Ureter (tissue), 1 donor: ENCODE data around the gene MTG1. TPM values are rescaled to one million over a fixed set of nuclear protein-coding genes. Genes with fewer than 3 reads are reported as not detected.
"Not testable (repeated sequence)": the region's sequence is repeated elsewhere in the genome, so short reads cannot be mapped to it uniquely, and the experiment has no call there.

Source experiments
- DNase-seq: peaks from one replicate; pipeline ENCODE4 v3.0.0-alpha.2; 2020; ENCODE audit warnings: low spot score
- total RNA-seq: library from RNA; stranded (reverse); gene quantifications from one replicate; pipeline ENCODE4 v1.2.4, GENCODE V29; 2023
- donor health status: DM: yes; HTN: yes; CAD: no.

The MTG1 gene
- total RNA-seq, 1 donor from 2014 or later = 66.2 TPM

DNA sequence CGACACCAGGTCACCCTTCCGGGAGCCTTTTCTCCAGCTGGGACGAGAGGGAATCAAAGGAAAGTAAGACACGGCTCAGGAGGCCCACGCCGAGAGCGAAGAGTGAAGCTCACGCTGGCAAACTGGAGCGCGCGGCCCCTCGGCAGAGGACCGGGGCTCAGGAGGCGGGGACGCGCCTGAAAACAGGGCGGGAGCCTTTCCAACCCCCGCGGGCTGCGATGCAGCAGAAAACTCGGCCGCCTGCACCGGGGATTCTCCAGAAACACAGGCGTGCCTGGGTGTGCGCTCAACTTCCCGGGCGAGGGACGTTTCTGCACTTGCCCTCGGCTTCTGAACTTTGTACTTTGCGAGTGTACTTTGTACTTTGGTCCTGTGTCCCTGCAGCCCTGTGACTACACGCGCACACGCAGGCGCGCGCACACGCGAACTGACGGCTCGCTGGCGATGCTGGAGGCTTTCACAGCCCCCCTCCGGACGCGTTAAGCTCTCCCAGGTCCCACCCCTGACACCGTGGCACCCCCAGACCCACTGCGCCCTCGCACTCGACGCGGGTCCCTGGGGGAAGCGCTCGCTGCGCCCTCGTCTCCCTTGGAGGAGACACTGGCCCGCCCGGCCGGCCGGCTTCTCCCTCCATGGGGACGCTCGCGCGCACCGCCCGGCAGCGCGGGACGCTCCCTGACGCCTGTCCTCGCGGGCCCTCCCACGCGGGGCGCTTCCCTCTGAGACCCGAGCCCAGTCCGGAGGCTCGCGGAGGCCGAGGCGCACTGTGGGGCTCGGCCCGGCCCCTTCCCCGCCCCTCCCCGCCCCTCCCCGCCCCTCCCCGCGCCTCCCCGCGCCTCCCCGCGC is 15.5 kb upstream of the MTG1 start:
- DNase-seq = peak; percentile 70

DNA sequence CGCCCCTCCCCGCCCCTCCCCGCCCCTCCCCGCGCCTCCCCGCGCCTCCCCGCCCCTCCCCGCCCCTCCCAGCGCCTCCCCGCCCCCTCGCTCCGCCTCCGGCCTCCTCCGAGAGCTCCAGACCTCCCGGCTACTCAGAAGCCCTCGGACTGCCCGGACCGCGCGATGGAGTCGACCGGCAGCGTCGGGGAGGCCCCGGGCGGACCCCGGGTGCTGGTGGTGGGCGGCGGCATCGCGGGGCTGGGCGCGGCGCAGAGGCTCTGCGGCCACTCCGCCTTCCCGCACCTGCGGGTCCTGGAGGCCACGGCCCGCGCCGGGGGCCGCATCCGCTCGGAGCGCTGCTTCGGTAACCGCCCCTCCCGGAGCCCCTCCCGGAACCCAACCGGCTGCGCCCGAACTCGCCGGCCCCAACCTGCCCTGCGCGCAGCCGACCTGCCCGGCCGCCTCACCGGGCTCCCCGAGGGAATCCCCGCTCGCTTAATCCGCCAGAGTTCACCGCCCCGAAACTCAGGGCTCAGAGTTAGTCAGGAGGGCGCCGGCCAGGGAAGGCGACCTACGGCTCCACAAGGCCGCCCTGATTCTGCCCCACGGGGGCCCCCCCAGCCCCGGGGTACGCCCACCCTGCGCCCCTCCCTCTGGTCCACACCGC is 14.7 kb upstream of the MTG1 start, which contains the start of gene PAOX:
PAOX (plus strand) TSS at position 111 of the 649 bp plus-strand sequence; CDS start at position 166, 55 bp downstream.
- DNase-seq = peak; percentile 75

DNA sequence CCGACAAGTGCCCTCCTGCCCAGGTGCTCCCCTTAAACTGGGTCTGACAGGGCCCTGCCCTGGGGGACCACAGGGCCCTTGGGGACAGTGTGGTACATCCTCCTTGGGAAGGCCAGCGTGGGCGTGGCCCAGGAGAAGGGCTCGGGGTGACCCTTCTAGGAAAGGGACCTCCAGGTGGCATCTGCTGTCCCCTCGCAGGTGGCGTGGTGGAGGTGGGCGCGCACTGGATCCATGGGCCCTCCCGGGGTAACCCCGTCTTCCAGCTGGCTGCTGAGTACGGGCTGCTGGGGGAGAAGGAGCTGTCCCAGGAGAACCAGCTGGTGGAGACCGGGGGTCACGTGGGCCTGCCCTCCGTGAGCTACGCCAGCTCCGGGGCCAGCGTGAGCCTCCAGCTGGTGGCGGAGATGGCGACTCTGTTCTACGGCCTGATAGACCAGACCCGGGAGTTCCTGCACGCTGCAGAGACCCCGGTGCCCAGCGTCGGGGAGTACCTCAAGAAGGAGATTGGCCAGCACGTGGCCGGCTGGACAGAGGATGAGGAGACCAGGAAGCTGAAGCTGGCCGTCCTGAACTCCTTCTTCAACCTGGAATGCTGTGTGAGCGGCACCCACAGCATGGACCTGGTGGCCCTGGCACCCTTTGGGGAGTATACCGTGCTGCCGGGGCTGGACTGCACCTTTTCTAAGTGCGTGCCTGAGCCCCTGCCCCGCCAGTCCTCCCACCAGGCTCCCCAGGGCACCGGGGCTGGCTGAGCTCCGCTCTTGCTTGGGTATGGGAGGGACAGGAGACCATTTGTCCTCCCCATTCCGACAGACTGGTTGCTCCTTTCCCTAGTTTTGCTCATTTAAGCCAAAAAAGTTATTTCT is 13.9 kb upstream of the MTG1 start:
- peak; percentile 62 for DNase-seq

DNA sequence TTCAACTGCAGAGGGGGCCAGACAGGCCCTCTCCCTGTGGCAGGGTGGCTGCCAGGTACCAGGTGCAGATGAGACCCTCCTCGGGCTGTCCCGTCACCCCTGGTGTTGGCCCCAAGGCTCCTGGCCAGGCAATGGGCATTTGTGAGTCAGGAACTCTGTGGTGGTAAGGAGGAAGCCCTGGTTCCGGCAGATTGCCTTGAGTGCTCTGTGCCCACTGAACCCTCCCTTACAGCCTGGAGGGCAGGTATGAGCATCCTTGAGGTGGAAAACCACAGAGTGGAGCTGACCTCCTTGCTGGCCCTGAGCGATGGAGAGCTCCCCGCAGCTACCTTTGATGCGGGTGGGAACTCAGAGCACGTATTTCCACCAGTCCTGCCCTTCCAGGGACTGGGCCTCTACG is 12.9 kb upstream of the MTG1 start:
- DNase-seq = peak; percentile 41

DNA sequence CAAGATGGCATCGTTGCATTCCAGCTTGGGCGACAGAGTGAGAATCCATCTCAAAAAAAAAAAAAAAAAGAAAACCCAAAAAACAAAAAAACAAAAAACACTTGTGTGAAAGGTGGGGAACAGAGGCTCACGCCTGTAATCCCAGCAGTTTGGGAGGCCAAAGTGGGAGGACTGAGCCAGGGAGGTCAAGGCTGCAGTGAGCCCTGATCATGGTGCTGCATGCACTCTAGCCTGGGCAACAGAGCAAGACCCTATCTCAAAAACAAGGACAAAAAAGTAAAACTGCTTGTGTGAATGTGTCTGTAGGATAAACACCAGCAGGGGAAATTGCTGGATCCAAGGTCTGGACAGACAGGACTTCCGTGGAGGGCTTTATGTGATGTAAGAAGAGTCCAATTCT is 10.4 kb upstream of the MTG1 start:
- no peak for DNase-seq

DNA sequence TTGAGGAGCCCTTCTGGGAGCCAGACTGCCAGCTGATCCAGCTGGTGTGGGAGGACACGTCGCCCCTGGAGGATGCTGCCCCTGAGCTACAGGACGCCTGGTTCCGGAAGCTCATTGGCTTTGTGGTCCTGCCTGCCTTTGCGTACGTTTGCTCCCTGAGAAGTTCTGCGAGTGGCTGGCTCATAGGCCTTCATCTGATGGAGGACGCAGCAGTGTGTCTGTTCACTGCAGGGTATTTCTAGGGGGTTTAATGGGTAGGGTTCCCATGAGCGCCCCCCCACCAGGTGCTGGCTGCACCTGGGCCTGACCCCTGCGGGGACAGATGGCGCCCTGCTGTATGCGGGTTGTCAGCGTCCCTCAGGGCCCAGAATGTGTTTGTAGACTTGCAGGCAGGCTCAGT is 9.9 kb upstream of the MTG1 start:
- DNase-seq = no peak

DNA sequence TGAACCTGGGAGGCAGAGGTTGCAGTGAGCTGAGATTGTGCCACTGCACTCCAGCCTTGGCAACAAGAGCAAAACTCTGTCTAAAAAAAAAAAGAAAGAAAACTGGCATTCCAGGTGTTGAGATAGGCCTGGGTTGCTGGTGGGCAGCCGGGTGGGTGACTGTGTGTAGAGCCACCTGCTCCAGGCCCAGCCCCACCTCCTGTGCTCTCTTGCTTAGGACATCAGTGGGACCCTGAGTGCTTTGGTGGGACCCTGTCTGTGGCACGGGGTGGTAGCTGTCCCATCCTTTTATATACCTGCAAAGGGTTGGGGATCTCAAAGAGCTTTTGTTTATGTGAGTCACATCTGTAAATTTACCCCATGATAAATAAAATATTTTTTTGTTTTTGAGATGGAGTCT is 8.7 kb upstream of the MTG1 start:
- DNase-seq = no peak

DNA sequence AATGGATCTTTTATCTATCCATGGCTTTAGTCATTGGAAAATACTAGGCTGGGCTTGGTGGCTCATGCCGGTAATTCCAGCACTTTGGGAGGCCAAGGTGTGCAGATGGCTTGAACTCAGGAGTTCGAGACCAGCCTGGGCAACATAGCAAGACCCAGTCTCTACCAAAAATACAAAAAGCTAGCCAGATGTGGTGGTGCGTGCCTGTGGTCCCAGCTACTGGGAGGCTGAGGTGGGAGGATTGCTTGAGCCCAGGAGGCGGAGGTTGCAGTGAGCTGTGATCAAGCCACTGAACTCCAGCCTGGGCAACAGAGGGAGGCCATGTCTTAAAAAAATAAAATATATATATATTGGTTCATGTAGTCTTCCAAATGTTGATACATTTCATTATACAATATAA is 7.0 kb upstream of the MTG1 start:
- DNase-seq = not testable (repeated sequence)

DNA sequence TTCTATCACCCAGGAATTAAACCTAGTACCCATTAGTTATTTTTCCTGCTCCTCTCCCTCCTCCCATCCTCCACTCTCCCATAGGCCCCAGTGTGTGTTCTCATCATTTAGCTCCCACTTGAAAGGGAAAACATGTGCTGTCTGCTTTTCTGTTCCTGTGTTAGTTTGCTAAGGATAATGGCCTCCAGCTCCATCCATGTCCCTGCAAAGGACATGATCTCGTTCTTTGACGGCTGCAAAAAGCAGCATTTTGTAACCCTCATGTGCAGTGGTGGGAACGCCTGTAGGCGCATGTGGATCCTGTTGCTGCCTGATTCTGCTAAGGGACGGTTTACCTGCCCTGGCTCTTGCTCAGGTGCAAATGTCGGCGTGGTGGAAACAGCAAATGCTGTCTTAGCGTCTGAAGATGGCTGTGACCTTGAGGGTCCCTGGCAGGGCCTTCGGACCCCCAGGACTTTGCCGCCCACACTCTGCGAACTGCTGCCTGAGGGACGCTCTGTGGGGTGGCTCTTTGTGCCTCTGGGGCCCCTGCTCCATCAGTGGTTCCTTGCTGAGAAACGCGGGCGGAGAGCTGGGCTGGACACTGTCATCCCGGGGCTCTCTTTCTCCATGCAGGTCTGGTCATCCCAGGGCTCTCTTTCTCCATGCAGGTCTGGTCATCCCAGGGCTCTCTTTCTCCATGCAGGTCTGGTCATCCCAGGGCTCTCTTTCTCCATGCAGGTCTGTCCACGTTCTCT is 5.6 kb upstream of the MTG1 start:
- DNase-seq = no peak

DNA sequence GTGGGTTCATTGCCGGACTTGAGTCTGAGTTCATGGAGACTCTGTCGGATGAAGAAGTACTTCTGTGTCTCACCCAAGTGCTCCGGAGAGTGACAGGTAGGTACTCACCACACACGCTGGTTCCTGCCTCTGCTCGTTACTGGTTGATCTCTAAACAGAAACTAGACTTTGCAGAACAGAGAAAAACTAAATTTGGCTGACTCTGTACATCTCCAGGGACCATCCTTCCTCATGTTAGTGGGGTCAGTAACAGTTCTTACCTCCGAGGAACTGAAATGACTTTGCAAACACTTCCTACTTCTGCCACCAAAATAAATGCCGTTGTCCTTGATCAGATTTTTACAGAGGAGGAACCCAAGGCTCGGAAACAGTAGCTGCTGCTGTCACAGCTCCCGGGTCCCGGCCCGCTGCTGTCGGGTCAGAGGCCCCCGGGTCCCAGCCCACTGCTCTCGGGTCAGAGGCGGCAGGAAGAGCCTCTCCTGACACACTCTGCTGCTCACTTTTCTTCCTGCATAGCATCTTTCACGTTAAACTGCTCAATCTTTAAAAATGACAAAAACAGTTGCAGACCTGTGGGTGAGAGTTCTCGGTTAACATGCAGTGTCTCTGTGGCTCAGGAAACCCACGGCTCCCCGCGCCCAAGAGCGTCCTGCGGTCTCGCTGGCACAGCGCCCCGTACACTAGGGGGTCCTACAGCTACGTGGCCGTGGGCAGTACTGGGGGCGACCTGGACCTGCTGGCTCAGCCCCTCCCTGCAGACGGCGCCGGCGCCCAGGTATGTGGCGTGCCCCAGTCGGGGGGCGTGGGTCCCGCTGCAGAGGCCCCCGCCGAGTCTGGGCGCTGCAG is 4.8 kb upstream of the MTG1 start:
- DNase-seq = no peak

DNA sequence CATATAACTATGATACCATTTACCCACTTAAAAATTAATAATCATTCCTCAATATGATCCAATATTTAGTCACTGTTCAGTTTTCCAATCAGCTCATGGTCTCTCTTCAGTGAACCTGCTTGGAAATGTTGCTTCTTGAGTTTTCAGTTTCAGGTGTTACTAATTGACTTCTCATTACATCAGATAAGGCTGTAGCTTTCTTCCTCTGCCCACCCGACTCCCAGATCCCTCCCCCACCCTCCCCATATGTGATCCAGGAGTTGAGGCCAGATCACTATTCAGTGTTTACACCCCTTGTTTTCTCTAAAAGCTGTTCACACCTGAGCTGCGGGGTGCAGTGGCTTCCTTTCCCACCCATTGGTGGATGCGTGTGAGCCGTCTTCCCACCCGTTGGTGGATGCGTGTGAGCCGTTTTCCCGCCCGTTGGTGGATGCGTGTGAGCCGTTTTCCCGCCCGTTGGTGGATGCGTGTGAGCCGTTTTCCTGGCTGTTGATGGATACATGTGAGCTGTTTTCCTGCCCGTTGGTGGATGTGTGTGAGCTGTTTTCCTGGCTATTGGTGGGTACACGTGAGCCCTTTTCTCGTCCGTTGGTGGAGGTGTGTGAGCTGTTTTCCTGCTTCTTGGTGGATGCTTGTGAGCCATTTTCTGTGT is 3.2 kb upstream of the MTG1 start:
- no peak for DNase-seq

DNA sequence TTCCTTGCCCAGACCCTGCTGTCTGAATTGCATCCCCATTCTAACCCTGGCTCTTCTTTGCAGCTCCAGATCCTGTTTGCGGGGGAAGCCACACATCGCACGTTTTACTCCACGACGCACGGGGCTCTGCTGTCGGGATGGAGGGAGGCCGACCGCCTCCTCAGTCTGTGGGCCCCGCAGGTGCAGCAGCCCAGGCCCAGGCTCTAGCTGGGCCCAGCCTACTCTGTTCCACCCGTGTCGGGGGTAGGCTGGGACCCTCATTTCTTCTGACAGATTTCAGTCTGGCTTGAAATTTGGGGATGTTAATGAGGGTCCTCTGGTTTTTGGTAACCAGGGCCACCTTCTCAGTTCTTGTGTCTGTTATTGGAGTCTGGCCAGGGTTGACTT is 2.7 kb upstream of the MTG1 start:
- no peak for DNase-seq

DNA sequence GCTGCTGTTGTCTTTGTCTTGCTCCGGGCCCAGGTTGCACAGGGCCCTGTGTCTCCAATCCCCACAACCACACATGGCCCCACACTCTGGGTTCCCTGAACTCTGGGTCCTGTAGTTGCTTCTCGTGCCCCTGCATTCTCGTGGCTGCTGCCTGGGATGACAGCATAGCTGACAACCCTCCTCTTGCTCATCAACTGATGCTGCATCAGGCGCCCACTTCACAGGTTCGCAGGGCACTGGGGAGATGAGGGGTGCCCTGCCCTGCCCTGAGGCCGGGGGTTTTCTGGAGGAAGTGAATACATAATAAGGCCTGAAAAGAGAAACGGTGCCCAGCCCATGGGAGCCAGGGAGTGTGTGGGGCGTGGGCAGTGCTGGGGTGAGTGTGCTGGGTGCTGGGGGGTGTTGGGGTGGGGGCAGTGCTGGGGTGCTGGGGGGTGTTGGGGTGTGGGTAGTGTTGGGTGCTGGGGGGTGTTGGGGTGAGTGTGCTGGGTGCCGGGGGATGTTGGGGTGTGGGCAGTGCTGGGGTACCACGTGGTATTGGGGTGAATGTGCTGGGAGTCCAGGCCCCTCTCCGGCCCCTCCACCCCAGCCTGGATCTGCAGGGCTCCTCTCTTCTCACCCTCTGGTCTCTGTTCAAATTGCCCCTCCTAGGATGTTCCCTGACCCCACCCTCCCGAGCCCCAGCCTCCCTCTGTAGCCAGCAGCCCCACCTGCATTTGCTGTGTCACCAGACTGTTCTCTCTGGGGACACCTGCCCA is 2.0 kb upstream of the MTG1 start:
- no peak for DNase-seq

DNA sequence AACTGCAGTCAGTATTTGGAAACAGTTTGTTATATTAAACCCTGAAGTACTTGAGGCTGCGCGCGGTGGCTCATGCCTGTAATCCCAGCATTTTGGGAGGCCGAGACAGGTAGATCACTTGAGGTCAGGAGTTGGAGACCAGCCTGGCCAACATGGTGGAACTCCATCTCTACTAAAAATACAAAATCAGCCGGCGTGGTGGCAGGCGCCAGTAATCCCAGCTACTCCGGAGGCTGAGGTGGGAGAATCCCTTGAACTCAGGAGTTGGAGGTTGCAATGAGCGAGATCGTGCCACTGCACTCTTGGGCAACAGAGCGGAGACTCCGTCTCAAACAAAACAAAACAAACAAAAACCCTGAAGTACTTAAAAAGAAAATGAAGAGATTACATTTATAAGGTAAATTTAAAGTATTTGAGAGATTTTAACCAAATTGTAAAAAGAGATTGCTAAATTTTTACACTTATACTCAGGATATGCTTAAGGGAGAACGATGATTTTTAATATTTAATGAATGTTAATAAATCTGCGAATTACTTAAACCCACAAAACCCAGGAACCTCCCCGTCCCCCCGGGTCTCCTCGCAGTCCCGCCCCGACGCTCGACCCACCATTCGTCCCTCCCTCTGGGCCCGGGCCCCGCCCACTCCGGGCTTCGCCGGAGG is 425 bp upstream of the MTG1 start:
- DNase-seq = no peak

DNA sequence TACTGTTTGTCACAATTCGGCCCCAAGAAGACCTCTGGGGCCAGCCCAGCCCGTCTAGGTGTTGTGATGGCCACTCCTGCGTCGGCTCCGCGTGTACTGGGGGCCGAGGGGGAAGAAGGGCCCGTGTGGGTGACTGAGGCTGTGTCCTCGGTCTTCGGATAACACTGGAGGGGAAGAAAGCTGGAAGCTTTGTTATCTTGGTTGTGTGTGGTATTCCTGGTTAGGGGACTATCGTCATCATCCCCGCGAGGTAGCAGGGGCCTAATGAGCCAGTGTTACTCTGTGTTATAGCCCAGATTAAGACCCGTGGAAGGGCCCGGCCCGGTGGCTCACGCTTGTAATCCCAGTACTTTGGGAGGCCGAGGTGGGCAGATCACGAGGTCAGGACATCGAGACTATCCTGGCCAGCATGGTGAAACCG is 854 bp downstream of the MTG1 start:
- DNase-seq = no peak

DNA sequence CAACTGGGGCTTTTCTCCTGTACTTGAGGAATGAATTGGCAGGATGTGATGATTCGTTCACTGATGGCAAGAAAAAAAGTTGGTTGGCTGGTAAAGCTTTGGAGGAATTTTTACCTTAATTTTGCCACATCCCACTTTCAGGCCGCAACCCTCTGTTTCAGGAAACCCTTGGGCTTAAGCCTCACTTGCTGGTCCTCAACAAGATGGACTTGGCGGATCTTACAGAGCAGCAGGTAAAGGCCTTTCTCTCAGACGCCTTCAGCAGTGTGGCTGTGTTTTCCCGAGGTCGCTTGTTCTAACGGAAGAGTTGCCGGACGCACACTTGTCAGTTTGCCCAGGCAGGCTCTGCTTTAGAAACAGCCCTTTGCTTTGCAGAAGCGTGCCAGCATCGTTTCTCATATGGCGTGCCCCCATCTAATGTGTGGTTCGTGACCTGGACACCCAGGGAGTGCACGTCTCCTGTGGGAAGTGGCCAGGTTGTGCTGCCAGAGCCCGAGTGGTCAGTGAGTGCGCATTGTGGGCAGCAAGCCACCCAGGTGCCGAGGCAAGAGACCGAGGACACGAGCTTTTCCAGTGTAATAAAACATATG is 2.2 kb downstream of the MTG1 start:
- no peak for DNase-seq

DNA sequence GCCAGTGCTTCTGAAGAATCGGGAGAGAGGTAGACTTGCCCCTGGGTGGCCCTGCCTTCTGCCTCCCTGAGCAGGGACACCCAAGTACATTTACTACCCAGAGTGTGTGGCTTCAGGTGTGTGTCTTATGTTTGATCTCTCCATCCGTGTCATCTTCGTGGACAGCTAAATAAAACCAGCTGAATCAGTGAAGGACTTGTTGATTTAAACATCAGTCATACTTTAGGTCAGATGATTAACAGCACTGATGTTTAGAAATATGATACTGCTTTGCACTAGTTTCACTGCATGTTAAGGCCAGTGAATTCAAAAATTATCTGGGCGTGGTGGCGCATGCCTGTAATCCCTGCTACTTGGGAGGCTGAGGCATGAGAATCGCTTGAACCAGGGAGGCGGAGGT is 4.0 kb downstream of the MTG1 start:
- DNase-seq = no peak

DNA sequence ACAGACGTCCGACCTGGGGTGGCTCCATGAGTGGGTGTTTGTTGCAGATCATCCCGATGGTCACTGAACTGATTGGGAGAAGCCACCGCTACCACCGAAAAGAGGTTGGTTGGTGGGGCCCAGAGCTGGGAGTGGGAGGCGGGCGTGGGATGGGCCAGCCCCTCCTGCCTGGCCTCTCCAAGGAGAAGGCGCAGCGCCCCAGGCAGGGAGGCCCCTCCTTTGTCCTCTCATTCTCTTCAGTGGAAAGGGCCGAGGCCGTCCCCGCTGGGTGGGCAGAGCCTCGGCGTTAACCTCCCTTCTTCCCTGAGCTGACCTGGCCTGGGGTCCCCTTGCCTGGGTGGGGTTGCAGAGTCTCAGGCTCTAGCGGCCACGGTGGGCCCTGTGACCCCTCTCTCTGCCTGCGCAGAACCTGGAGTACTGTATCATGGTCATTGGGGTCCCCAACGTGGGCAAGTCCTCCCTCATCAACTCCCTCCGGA is 5.2 kb downstream of the MTG1 start:
- no peak for DNase-seq
